Measurements from ENCODE around the gene HES6. TPM values are rescaled to one million over a fixed set of nuclear protein-coding genes. Genes with fewer than 3 reads are reported as not detected.

HES6 gene
- total and polyA plus RNA-seq, 2 of the 8 experiments (the other 6 are each of a cell fraction or from before 2014, with no cell fraction given), result 32.6 to 36.3 TPM

- H3K9ac ChIP-seq (replicated peaks in 1 of 4; ENCODE audit: extremely low read depth in 1 of 4, low read depth in 3 of 4, low read length in 3 of 4), result no peak overlapping the region
- H3K79me1 ChIP-seq (ENCODE audit: low read depth, low read length), result peaks cover 2% of the 10 kb centered on the region
- no peak overlapping the region for H3K4ac ChIP-seq (replicated peaks; ENCODE audit: insufficient read length, low read depth, low read length)
- H2AK5ac ChIP-seq (ENCODE audit: low read depth, low read length), result no peak overlapping the region
- no peak for DNase-seq (ENCODE audit: low read depth in 1 of 2, low spot score in 2 of 2)
- H3K27ac ChIP-seq (ENCODE audit: low read depth, low read length), result no peak overlapping the region
- peaks cover 0 to 2% of the 10 kb centered on the region in 2 experiments; a peak in 1 of 4 replicates for H3K79me2 ChIP-seq (ENCODE audit: control insufficient read depth in 1 of 2, insufficient read depth in 2 of 2, low read length in 2 of 2)
- no peak overlapping the region for H3K56ac ChIP-seq (replicated peaks; ENCODE audit: insufficient read length, low read depth, low read length)
- no peak overlapping the region for H4K8ac ChIP-seq (ENCODE audit: extremely low read depth, insufficient read depth, low read length)
- no peak overlapping the region for H3K14ac ChIP-seq (ENCODE audit: insufficient read length)
- H2BK5ac ChIP-seq (ENCODE audit: low read depth, low read length), result no peak overlapping the region
- no peak overlapping the region for H4K91ac ChIP-seq (replicated peaks; ENCODE audit: insufficient read length, low read length)
- H2AFZ ChIP-seq (ENCODE audit: low read length), result no peak overlapping the region
- no peaks in the 10 kb centered on the region for H3K9me3 ChIP-seq (ENCODE audit: insufficient read depth in 2 of 2, low read depth in 1 of 2, low read length in 1 of 2)
- H2BK15ac ChIP-seq (ENCODE audit: low read length), result no peak overlapping the region
- H2BK20ac ChIP-seq (ENCODE audit: low read length), result no peak overlapping the region
- H2BK120ac ChIP-seq (replicated peaks; ENCODE audit: low read depth, low read length), result no peak overlapping the region
- no peak overlapping the region for H2BK12ac ChIP-seq (ENCODE audit: low read depth, low read length)
- peaks cover 0 to 2% (median 0%) of the 10 kb centered on the region in 4 experiments; a peak in 1 of 7 replicates for H3K4me1 ChIP-seq (replicated peaks in 1 of 4; ENCODE audit: control insufficient read depth in 3 of 4, insufficient read depth in 4 of 4, low read length in 3 of 4)
- TF ChIP-seq KDM1A (IDR thresholded peaks at IDR 0.05; ENCODE audit: borderline replicate concordance, low read length) (no peak), NANOG (IDR thresholded peaks at IDR 0.05; ENCODE audit: insufficient read depth, low read depth, low read length, poor library complexity, severe bottlenecking) (no peak), HDAC6 (IDR thresholded peaks at IDR 0.05; ENCODE audit: low read depth, low read length) (no peak), POLR2AphosphoS5 (IDR thresholded peaks at IDR 0.05; ENCODE audit: low read depth, low read length) (no peak)
- no peak overlapping the region for H3K18ac ChIP-seq (ENCODE audit: extremely low read depth, low read length)
- 89% methylated on average over 12 of the region's 12 CpGs; no CpG with 5 or more reads in 1 of the 2 experiments for WGBS, 2 experiments (ENCODE audit: extremely low coverage in 1 of 2, insufficient coverage in 1 of 2, insufficient read length in 1 of 2, insufficient replicate concordance in 2 of 2, low coverage in 1 of 2, low lambda C conversion rate in 2 of 2, missing lambda C conversion rate in 1 of 2)
- no peak overlapping the region for H3K23ac ChIP-seq (ENCODE audit: insufficient read length)
- no peak for FAIRE-seq
- H3K36me3 ChIP-seq (ENCODE audit: control insufficient read depth in 2 of 4, insufficient read depth in 4 of 4, low read length in 3 of 4), result peaks cover 0 to 3% (median 0%) of the 10 kb centered on the region in 4 experiments; a peak in 1 of 8 replicates
- no peak overlapping the region for H3K4me2 ChIP-seq (ENCODE audit: insufficient read depth in 1 of 2, low read depth in 2 of 2, low read length in 2 of 2)
- peaks cover 0 to 2% of the 10 kb centered on the region in 2 experiments for H4K20me1 ChIP-seq (replicated peaks in 1 of 2; ENCODE audit: control insufficient read depth in 1 of 2, insufficient read depth in 2 of 2, low read length in 2 of 2)
- CTCF ChIA-PET (ENCODE audit: partially characterized antibody), result interaction anchor here (0.7 to 18.9 kb wide), 8 partner anchors 8 to 146 kb away, joined by 3 to 298 read pairs (median 4); partner anchors contain the start of gene PER2
- H3K23me2 ChIP-seq (ENCODE audit: low read depth, low read length), result no peaks in the 10 kb centered on the region
- no peaks in the 10 kb centered on the region for H3K27me3 ChIP-seq (replicated peaks in 1 of 4; ENCODE audit: control insufficient read depth in 3 of 4, extremely low read depth in 1 of 4, insufficient read depth in 3 of 4, low read length in 3 of 4)
- H3K4me3 ChIP-seq (ENCODE audit: extremely low read depth in 1 of 4, insufficient read depth in 2 of 4, low read depth in 3 of 4, low read length in 4 of 4), result no peak overlapping the region
- no peak overlapping the region for H4K5ac ChIP-seq (ENCODE audit: insufficient read length, low read depth, low read length)
- POLR2A ChIA-PET (ENCODE audit: partially characterized antibody), result interaction anchor here (1.1 to 2.4 kb wide), 2 partner anchors 8 to 10 kb away, joined by 3 to 7 read pairs; partner anchors contain the start of gene PER2
These were observed 40.4 kb upstream of the HES6 start for GRCh38 chr2:238280083-238280825.
